ENCODE data around the gene ZNF610.

The ZNF610 gene

DNA sequence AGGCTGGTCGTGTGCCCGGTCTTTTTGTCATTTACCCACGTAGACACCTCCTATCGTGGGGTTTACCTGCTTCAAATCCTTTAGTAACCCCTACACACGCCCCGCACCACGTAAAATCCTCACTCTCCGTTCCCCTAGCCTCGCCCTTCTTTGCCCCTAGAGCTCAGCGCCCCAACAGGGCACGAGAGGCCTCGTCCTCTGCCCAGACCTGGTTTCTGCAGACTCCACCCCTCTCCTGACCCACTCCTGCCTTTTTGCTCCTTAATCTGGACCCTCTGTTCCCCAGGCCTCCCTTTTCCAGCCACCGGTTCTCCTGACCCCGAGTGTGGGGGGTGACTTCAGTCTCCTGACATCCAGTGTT is 62.0 kb downstream of the ZNF610 start:
- no peak for DNase-seq

DNA sequence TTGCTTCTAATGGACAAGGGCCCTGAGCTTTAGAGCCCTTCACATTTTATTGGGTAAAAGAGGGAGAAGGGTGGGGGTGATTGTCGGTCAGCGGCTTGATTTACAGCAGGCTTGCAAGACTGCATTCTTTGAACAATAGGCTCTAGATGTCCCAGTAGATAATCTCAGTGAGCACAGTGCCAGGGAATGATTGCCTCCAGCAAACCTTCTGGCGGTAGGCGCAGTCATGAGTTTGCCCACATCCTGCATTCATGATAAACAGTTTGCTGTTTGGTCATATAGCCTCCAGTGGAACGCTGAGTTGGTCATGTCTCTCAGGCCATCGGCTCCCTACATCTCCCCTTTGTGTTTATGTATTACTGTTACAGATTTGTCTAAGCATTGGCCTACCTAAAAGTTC is 74.2 kb downstream of the ZNF610 start:
- no peak for DNase-seq

DNA sequence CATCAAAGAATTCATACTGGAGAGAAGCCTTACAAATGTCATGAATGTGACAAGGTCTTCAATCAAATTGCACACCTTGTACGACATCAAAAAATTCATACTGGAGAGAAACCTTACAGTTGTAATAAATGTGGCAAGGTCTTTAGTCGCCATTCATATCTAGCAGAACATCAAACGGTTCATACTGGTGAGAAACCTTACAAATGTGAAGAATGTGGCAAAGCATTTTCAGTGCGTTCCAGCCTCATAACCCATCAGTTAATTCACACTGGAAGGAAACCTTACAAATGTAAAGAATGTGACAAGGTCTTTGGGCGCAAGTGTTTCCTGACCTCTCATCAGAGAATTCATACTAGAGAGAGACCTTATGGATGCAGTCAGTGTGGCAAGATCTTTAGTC is 79.7 kb downstream of the ZNF610 start:
- no peak for DNase-seq

All from cortex of kidney (tissue), 1 donor.